ENCODE results near the gene FOXA2. TPM values are rescaled to one million over a fixed set of nuclear protein-coding genes. Genes with fewer than 3 reads are reported as not detected.

The FOXA2 gene
- total and polyA plus RNA-seq, 10 donors: not detected

- 72 to 87% (median 77%) methylated on average over 4 of the region's 4 CpGs for WGBS, 5 donors
- Histone ChIP-seq H3K4me1 (no peaks in the 10 kb centered on the region), H3K4me3 (no peak overlapping the region), H3K36me3 (no peaks in the 10 kb centered on the region), H3K27me3 (replicated peaks in 1 of 7) (peaks cover 0 to 5% (median 0%) of the 10 kb centered on the region in 7 donors), H3K27ac (no peak overlapping the region), H3K9me3 (no peaks in the 10 kb centered on the region)
- intact Hi-C loops (cut with DNase I; ENCODE audit: low total_unique reads): no loop called here
- no peak for TF ChIP-seq POLR2A (IDR thresholded peaks at IDR 0.05)
- TF ChIP-seq, protein P1, sequence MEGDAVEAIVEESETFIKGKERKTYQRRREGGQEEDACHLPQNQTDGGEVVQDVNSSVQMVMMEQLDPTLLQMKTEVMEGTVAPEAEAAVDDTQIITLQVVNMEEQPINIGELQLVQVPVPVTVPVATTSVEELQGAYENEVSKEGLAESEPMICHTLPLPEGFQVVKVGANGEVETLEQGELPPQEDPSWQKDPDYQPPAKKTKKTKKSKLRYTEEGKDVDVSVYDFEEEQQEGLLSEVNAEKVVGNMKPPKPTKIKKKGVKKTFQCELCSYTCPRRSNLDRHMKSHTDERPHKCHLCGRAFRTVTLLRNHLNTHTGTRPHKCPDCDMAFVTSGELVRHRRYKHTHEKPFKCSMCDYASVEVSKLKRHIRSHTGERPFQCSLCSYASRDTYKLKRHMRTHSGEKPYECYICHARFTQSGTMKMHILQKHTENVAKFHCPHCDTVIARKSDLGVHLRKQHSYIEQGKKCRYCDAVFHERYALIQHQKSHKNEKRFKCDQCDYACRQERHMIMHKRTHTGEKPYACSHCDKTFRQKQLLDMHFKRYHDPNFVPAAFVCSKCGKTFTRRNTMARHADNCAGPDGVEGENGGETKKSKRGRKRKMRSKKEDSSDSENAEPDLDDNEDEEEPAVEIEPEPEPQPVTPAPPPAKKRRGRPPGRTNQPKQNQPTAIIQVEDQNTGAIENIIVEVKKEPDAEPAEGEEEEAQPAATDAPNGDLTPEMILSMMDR (IDR thresholded peaks at IDR 0.05 in 8 of 11, conservative IDR thresholded peaks at IDR 0.05 in 3 of 11): no peak
- no peak for TF ChIP-seq POLR2AphosphoS5 (IDR thresholded peaks at IDR 0.05)
- no peak for DNase-seq
These were observed 47.2 kb downstream of the FOXA2 start for GRCh38 chr20:22536956-22537756.

GRCh38 chr20:22536141-22536828 is 48.1 kb downstream of the FOXA2 start:
- H3K4me1 ChIP-seq: no peaks in the 10 kb centered on the region
- no peaks in the 10 kb centered on the region for H3K9me3 ChIP-seq
- TF ChIP-seq POLR2AphosphoS5 (IDR thresholded peaks at IDR 0.05) (no peak), POLR2A (IDR thresholded peaks at IDR 0.05) (no peak)
- TF ChIP-seq, protein P1 (IDR thresholded peaks at IDR 0.05 in 8 of 11, conservative IDR thresholded peaks at IDR 0.05 in 3 of 11): no peak
- H3K27ac ChIP-seq: no peak overlapping the region
- no peak overlapping the region for H3K4me3 ChIP-seq
- WGBS, 5 donors: 72 to 85% (median 73%) methylated on average over 5 of the region's 5 CpGs
- intact Hi-C loops (cut with DNase I; ENCODE audit: low total_unique reads): no loop called here
- DNase-seq: no peak
- no peaks in the 10 kb centered on the region for H3K36me3 ChIP-seq
- H3K27me3 ChIP-seq (replicated peaks in 1 of 7): peaks cover 0 to 5% (median 0%) of the 10 kb centered on the region in 7 donors

DNA sequence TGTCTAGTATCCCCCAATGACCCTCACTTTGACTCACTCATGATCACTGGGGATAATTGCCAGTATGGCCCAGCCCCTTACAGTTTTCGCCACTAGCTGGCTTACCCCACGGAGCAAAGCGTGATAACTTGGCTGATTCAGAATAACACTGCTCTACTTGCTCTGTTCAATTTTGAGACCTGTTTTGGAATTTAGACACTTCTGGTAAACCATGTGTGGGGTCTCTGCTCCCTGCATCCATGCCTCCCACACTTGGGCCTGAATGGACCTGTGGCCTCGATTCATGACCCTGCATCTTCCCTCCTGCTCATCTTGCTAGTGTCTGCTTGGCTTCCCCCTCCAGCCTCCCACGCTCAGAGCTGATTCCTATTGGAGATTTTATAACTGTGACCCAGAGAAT is 48.9 kb downstream of the FOXA2 start:
- Histone ChIP-seq H3K9me3 (no peaks in the 10 kb centered on the region), H3K4me3 (no peak overlapping the region), H3K27me3 (replicated peaks in 1 of 7) (no peaks in the 10 kb centered on the region), H3K4me1 (no peaks in the 10 kb centered on the region), H3K27ac (no peak overlapping the region), H3K36me3 (no peaks in the 10 kb centered on the region)
- intact Hi-C loops (cut with DNase I; ENCODE audit: low total_unique reads): no loop called here
- 83 to 89% (median 85%) methylated on average over 5 of the region's 5 CpGs for WGBS, 5 donors
- TF ChIP-seq POLR2A (IDR thresholded peaks at IDR 0.05) (no peak), POLR2AphosphoS5 (IDR thresholded peaks at IDR 0.05) (no peak)
- TF ChIP-seq, protein P1 (IDR thresholded peaks at IDR 0.05 in 8 of 11, conservative IDR thresholded peaks at IDR 0.05 in 3 of 11): no peak
- no peak for DNase-seq

Measured in spleen (tissue), 11 donors.